GM18861 (cell line): ENCODE measurements around the gene SURF2.

Experiments used
- ATAC-seq: cut with Tn5 transposase; IDR thresholded peaks from one replicate; pipeline ENCODE4 v1.9.1; 2021; ENCODE audit not compliant: unreplicated experiment

The SURF2 gene

DNA sequence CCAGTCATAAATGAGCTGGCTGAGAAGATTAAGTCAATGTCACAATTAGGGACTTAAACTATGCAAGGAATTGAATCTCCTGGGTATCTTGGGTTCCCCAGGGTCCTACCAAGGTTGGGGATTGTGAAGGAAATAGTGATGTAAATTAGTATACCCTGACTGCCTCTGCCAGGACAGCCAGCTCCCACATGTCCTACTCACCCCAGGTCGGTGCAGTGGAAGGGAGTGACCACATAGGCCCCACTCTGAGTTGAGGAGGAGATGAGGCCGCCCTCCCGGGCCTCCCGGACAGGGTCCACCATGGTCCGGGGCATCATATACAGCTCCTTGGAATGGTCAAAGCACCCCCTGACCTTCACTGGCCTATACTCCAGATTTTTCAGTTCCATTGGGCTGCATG, 2.8 kb upstream of the SURF2 start:
- no peak for ATAC-seq

DNA sequence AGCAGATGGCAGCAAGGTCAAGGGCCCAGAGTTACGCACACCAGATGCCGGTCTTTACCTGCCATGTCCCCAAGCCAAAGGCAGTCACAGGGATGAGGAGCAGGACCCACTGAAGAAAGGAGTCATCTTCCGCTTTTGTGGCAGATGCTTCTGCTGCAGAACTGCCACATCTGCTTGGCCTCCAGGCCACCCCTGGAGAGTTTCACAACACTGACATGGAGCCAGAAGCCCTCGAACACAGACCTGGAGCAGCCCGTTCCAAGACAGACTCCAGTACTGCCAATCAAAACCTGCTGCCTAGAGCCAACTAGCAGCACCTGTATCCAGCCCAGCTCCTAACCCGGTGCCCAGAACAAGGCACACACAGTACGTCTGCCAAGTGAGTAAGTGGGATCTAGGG, 1.6 kb upstream of the SURF2 start:
- ATAC-seq = no peak

DNA sequence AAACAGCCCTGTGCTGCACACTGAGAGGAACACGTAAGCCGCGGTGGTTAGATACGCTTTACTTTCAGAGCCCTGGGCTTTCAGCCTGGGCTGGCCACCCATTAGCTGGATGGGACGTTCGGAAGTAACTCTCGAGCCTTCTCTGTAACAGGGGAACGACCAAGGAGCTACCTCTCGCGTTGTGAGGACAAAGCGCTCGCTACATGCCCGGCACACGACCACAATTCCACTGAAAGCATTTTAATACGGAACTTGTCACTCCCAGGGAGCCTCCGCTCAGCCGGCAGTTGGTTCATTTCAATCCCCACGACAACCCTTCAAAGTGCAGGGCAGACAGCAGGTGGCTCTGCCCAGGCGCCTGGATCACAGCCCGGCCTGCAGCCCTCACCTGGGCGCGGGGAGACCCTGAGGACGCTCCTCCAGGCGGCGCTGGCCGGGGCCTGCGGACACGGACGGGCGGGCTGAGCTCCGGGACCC, 431 bp upstream of the SURF2 start:
- no peak for ATAC-seq

DNA sequence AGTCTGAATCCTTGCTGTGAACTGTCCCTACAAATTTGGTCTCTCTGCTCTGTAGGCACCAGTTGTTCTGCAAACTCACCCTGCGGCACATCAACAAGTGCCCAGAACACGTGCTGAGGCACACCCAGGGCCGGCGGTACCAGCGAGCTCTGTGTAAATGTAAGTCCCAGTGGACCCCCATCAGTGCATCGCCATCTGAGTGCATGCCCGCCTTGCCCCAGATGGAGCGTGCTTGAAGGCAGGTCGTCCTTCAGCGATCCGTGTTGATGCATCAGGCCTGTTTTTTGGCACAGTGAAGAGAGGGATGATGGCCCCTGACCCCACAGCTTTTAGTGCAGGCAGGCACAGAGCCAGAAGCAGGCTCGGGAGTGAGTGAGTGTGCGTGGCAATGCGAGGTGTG, 1.3 kb downstream of the SURF2 start:
- no peak for ATAC-seq

DNA sequence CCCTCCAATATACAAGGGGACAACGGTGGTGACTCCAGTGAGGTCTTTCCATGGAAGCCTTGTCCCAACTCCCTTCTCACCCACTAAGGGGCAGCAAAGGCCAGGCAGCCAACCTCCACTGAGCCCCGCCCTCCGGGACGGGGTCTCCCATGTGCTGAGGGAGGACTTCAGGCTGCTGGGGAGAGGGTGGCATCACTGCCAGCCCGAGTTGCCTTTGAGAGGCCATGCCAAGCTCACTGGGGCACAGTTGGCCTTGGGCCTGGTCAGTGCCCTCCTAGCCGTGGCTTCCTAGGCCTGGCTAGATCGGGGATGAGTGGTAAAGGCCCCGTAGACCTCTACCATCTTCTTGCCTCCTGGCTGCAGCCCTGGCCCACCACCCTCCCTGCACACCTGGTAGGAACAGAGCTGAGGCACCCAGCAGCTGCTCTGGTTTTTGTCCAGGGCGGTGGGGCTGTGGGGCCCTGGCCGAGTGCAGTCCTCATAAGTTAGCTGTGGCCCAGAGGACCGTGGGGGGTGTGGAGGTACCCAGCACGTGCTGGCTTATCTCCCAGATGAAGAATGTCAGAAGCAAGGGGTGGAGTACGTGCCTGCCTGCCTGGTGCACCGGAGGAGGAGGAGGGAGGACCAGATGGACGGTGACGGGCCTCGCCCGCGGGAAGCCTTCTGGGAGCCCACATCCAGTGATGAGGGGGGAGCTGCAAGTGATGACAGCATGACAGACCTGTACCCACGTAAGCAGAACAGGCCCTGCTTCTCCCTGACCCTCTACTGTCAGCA, 3.2 kb downstream of the SURF2 start:
- ATAC-seq = no peak

DNA sequence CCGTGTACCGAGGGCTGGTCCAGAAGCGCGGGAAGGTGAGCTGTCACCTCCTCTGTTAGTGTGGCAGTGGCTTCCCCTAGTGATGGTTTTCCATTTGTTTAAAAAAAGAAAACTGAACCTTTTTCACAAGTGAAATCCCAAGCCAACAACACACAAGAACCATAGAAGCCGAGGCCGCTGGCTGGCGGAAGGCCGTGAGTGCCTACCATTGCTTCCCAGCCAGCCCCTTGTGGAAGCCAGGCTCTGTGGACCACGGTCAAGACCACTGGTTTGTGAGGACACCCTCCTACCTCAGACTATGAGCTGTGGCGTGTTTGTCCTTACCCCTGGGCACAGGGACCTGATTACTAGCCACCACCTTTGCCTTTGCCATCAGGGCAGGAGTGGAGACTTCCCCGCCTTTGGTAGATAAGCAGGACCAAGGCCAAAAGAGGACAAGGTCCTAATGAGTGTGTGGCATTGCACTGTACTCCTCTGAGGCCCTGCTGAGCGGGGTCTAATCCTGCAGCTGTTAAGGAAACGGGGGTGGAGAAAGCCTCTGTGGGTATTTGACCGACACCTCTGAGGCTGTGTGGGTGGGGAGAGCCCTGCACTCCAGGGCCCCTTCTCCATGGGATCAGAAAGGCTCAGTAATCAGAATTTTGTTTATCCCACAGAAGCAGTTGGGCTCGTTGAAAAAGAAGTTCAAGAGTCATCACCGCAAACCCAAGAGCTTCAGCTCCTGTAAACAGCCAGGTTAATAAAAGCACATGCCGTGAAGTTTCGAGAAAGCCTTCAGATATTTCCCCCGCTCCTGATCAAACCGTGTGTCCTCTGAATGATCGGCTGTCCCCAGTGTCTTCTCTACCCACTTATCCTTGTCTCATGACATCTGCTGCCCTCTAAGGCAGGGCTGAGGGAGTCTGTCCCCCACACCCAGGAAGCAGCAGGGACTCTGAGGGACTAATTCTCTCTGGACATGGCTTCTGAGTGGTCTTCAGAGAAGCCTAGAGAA, 4.3 kb downstream of the SURF2 start:
- ATAC-seq = no peak

DNA sequence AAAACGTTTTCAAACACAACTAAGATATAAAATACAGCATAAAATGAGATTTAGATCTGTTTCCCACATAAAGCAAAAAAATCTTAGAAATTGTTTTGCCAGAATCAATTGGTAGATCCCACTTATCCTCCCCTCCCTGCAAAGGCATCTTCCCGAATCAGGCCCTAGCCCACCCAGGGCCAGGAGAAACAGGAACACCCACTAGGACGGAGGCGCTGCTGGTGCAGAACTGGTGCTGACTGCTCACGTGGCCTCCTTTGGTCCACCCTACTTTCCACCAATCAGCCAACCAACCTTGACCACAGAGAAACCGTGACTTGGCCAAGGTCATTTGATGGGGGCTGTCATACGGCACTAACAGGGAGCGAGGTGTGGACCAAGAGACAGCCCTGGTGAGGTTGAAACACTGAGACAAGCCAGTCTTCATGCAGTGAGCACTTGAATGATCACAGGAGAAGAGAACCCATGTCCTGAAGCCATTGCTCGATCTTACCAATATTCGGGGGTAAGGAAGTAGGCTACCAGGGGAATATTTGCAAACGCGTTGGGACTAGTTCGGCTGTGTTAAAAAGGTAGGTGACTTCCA, 5.2 kb downstream of the SURF2 start:
- no peak for ATAC-seq

DNA sequence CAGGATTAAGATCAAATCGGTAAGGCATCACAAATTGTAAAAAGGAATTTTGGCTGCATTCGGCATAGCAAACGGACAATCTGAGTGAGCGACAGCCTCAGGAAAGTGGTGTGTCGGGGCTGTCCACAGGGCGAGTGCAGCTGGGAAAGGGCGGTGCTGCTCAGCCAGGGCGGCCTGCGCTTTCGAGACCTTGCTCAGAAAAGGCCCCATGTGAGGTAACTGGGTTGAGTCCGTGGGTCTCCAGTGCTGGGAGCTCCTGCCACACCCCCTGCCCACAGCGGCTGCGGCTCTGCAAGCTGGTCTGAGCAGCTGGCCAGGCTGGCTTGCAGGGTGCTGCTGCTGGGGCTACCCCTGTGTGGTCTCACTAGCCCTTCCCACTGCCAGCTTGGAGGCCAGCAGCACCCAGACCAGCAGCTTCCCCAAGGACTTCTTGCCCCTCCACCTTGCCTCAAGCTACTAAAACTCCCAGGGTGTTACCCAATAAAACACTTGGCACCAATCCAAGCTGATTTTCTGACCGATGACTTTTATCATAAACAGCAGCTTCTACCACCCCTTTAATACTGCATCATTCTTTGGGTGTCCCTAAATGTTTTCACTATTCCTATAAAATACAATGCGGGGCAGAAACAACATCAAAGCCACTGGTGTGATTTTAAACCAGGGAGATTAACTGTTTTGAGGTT, 6.2 kb downstream of the SURF2 start:
- no peak for ATAC-seq

DNA sequence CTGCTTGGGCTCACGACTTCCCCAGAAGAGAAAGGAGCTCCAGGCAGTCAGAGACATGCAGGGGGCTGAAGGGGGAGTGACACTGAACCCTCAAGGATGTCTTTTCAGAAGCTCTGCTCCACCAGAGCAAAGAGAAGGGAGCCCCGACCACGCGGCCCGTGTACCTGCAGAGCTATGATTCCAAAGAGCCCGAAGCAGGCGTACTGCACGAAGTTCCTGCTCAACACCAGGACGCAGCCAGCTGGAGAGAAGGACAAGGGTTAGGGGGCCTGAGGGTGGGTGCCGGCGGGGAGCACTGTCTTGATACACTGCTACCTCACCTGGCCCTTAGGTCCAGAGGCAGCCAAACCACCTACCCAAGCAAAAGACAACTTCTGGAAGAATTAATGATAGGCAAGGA, 10.1 kb downstream of the SURF2 start:
- no peak for ATAC-seq

DNA sequence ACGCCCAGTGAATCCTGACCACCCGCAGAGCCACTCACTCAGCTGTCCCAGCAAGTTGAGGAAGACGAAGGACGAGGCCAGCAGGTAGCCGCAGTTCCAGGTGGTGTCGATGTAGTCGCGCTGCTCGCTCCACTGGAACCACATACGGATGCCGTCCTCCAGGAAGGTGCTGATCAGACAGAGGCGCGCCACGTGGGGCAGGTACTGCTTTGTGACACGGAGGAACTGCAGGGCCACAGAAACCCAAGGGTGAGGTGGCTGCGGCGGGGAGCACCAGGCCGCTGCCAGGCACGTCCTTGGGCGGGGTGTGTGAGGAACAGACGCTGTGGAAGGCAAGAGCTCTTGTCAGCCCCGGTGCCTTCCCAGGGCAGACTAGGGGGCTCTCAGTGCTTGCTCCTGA, 10.9 kb downstream of the SURF2 start:
- ATAC-seq = no peak

DNA sequence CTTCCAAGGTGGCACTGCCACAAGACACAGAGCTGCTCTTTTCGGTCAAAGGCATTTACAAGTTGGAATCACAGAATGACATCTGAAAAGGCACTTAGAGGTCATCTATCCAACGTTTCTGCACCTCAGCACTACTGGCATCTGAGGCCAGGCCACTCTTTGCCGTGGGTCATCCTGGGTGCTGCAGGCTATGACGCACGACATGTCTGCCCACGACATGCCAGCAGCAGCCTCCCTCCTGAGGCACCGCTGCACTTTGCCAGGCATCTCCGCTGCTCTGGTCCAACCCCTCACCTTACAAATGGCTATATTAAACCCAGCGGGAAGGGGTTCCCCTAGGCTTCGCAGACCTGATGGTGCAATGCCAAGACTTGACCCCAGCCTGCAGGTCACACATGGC, 11.4 kb downstream of the SURF2 start:
- no peak for ATAC-seq

DNA sequence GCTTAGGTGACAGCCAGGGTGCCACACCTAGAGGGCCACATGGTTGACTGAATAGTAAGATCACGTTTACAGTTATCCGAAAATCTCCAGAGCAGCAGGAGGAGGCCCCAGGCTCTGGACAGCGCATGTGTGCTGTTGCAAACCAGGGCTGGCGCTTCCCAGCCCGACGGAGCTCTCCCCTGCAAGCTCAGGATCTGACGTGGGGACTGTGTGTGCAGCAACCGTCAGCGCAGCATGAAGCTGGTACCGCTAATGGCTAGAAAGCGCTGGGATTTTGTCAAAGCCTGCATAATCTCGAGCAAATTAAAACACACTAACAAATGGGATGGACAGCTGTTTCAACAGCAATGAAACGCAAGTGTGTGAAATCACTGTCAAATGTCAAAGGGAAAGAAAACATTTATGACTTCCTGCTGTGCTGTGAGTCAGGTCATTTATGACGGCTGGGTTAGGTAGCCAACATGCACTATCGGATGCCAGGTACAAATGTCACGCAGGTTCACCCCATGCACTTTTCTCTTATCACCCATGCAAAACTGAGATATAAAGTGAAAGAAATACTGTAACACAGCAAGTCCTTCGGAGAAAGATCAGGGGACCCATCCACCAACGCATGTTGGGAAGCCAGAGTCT, 12.0 kb downstream of the SURF2 start:
- no peak for ATAC-seq

DNA sequence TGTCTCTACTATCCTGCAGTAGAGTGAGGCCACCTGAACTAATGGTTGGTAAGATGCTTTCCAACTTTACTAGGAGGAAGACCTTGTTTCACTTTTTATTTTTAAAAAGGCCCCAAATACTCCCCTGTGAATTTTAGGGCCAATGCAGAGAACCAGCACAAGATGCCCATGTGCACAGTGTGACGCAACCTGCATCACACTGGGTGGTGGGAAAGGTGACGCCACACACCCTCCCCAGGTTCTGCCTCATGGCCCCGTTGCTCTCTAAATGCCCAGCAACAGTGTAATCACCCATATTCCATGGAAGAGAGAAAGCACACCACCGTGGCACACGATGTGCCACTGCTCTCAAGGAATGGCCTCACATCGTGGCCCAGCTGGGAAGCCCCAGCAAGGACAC, 13.1 kb downstream of the SURF2 start:
- no peak for ATAC-seq

DNA sequence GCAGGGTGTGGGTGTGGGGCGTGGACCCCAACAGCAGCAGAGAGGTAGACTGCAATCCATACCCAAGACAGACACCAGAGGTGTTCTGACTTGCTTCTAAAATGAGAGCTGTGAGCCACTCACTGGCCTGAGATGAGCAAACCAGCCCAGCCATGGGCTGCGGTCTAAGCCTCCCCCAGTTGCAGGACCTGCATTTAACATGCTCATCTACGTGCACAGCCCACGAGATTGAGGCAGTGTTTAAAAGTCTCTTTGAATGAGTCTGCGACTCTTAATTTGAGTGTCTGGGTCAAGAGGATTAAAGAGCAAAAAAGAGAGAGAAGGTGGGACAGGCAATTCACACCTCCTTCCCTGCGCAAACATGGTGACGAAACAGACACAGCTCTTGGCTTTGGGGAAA, 13.6 kb downstream of the SURF2 start:
- no peak for ATAC-seq

DNA sequence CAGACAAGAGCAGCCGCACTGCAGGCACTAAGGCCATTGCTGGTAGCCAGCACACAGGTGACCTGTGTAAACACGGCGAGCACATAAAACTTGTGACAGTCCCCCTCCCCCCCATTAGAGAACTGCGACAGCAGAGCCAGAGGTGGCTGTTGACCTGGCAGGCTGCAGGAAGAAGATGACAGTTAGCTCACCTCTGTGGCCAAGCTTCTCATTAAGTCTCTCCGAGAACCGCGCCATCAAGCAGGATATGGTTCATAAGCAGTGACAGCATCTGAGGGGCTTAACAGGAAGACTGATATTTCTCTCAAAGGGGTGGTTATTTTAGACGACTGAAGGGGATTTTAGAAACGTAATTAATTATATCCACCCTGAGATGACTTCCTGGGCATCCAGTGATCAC, 14.3 kb downstream of the SURF2 start:
- no peak for ATAC-seq

DNA sequence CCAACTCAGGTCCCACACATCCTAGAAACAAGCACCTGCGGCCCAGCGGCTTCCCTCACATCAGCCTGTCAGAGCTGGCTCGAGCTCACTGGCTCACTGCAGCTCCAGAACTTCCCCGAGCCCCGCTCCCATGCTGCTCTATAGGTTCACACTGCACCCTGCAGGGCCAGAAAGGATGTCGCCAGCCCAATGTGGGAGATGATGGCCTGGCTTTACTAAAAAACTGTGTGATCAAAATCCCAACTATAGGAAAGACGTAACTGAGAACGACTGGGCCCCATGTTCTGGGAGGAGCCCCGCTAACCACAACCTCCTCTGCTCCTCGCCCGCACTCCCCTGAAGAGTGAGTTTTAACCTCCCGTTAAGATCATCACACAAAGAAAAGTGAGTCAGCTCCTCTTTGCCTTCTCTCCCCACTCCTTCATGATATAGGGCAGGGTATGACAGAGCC, 14.9 kb downstream of the SURF2 start:
- ATAC-seq = no peak

DNA sequence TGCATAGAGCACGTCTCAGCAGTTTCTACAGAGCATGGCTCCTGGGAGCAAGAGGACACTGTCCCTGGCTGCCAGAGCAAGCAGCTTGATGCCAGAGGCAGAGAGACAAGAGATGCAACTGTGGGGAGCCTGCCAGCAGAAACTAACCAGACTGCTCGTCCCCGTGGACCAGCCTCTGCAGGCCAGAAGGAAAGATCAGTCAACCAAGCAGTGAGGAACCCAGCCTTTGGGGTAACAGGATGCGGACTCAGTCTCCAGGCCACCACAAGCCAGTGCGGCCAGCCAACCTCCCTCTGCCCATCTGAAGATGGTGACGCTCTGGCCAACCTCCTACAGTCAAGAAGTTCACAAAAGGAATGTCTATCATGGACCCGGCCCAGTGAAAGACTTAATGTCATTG, 15.8 kb downstream of the SURF2 start:
- ATAC-seq = no peak

DNA sequence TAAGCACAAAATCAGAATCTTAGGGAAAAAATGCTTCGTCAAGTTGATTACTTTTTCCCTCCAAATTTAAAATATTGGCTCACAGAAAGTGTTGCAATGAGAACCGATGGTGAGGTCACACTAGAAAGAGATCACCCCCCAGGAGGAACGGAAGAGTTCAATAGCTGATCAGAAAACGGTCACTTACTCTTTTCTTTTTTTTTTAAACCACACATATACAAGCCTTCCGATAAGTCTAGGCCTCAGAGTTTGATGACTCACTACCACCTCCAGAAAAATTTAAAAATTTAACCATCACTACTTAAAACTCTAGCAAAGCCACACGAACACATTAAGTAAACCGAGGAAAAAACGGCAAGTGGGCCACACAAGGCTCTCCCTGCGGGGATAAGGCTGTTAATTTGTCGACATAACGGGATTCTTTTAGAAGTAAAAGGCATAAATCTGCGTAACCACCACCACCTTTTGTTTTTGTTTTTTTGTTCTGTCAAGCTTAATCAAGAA, 18.3 kb downstream of the SURF2 start:
- no peak for ATAC-seq

DNA sequence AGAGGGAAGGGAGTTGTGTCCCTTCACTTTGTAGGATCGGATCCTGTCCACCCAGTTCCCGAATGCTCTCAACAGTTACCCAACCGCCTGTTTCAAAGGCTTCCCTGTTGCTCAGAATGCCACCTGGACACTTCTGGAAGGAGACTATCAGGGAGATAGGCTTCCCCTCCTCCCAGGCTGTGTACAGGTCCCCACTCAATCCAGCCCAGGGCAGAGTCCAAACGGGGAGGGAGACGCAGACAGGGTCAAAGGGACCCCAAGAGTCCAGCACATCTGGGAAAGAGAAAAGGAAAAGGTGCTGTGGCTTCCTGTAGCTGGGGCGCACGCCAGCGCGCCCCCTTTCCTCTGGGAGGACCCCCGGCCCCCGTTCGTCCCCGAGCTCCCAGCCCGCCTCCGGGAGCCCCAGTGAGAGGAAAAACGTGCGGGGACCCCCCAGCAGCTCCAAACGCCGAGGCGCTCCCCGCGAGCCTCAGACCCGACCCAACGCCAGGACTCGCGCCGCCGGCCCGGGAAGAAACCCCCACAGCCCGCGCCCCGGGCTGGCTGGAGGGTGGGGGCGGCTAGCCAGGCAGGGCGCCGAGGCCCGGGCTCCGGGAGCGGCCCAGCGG, 18.9 kb downstream of the SURF2 start:
- no peak for ATAC-seq
